ENCODE results near the gene ZNF317. TPM values are rescaled to one million over a fixed set of nuclear protein-coding genes. Genes with fewer than 3 reads are reported as not detected.
A peak's percentile ranks its signal among the peaks of the same experiment; 100 is the strongest.

ZNF317 gene
- total RNA-seq (2012; rRNA removed), result 16.4 and 17.6 TPM in 2 replicates
- polyA plus RNA-seq (2012; rRNA removed), result 12.3 and 13.0 TPM in 2 replicates
- 5.9 and 6.6 TPM in 2 replicates for polyA plus RNA-seq (2012; cell fraction: cytosol; rRNA removed)
- 14.5 and 24.9 TPM in 2 replicates for polyA plus RNA-seq (2012; cell fraction: nucleus; rRNA removed; ENCODE audit: low replicate concordance)
- percentile 87 among the genes with signal in this experiment for Bru-seq, nascent RNA
- BruChase-seq, experiment 1, labeled RNA remaining after a 6-hour chase, result percentile 84 among the genes with signal in this experiment
- BruChase-seq, experiment 2, labeled RNA remaining after a 2-hour chase, result percentile 90 among the genes with signal in this experiment
- long read RNA-seq, full-length matches to known transcripts, result 9 of 21 reads
- long read RNA-seq, partial matches to known transcripts, result 2 of 21 reads
- long read RNA-seq, other reads (novel, unspliced or antisense), result 10 of 21 reads

DNA sequence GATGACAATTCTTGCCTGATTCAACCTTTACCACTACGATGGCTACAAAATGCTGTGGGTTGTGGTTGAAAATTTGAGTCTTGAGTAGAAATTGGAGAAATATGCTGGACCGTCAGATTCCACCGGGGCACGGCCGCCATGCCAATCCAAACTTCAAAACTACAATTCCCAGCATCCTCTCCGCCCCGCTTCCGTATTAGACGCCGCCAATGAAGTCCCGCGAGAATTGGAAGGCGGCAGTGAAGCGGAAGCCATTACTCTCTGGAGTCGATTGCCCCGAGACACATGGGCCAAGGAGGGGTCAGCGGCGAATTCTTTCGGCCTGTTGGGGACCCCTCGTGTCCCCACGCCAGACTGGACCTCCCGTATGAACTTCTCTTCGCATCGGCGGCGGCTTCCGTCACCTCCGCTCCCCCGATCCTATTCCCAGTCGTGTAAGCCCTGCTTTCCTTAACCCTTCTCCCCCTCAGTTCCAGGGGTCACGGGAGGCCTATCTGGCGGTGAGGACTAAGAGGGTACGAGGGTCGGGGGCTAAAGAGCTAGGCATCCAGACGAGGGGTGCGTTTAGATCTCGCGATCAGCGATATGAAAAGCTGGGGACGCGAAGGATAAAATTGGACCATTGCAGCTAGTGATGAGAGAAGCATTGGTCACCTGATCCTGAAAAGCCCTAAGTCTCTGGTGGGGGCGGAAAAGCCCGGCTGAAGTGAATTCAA, at the start of gene ZNF317:
Gene ZNF317, plus strand, starts transcription at position 239 of the 716 bp plus-strand sequence. CDS start 15,620 bp downstream, outside the sequence.
- intact Hi-C loops (cut with micrococcal nuclease), result loop anchor here (5.0 kb wide), 1 partner anchor 167 kb away; the partner anchor contains the start of gene ZNF699
- BruUV-seq (replicated peaks), result no TSS peak
- Histone ChIP-seq H4K8ac (ENCODE audit: low read depth in 2 of 2, low read length in 2 of 2) (peak within 1 kb of the TSS; percentile 98 to 99), H2BK15ac (ENCODE audit: low read depth, low read length) (no peak within 1 kb of the TSS; the same call in 2 of the 3 replicates), H4K20me1 (ENCODE audit: insufficient read depth, low read length) (no peaks in the 10 kb centered on the region), H2BK120ac (ENCODE audit: low read depth, low read length) (no peak within 1 kb of the TSS), H3K27me3 (ENCODE audit: control insufficient read depth, insufficient read depth, low read length) (no peaks in the 10 kb centered on the region), H2BK5ac (ENCODE audit: low read depth, low read length, poor library complexity, severe bottlenecking) (peak within 1 kb of the TSS; percentile 70), H3K9ac (ENCODE audit: low read depth, low read length) (peak within 1 kb of the TSS; percentile 98), H3K18ac (ENCODE audit: low read depth, low read length) (peak within 1 kb of the TSS; percentile 68), H3K56ac (ENCODE audit: extremely low read depth, insufficient read depth, low read length) (peak within 1 kb of the TSS; percentile 84), H3K9me1 (ENCODE audit: insufficient read depth, low read length) (no peaks in the 10 kb centered on the region), H4K91ac (ENCODE audit: insufficient read depth, low read depth, low read length) (peak within 1 kb of the TSS; percentile 72), H2AFZ (replicated peaks; ENCODE audit: low read length, poor library complexity) (peak within 1 kb of the TSS; percentile 93), H3K4me2 (ENCODE audit: low read depth, low read length) (peak within 1 kb of the TSS; percentile 89), H3K36me3 (ENCODE audit: control insufficient read depth, insufficient read depth, low read length) (peaks cover 3% of the 10 kb centered on the region), H3K9me3 (ENCODE audit: control insufficient read depth, insufficient read depth, low read length) (peaks cover 8% of the 10 kb centered on the region), H3K79me1 (ENCODE audit: low read depth in 1 of 2, low read length in 2 of 2) (peaks cover 0 to 5% of the 10 kb centered on the region in 2 experiments; a peak in 3 of 4 replicates), H3K27ac (ENCODE audit: insufficient read depth, low read length) (peak within 1 kb of the TSS; percentile 93), H3K14ac (replicated peaks; ENCODE audit: low read depth, low read length) (peak within 1 kb of the TSS; percentile 96), H3K23ac (ENCODE audit: low read depth, low read length) (peak within 1 kb of the TSS; percentile 61; the same call in 1 of the 2 replicates), H3K4me3 (ENCODE audit: insufficient read depth, low read depth, low read length) (peak within 1 kb of the TSS; percentile 88), H2AK9ac (replicated peaks; ENCODE audit: low read depth, low read length, poor library complexity) (peak within 1 kb of the TSS; percentile 91), H2BK20ac (ENCODE audit: low read depth, low read length) (no peak within 1 kb of the TSS), H2AK5ac (ENCODE audit: low read depth, low read length) (peak within 1 kb of the TSS; percentile 81), H3K4ac (ENCODE audit: low read depth, low read length) (peak within 1 kb of the TSS; percentile 86), H4K5ac (ENCODE audit: low read depth, low read length) (peak within 1 kb of the TSS; percentile 80), H3K4me1 (ENCODE audit: control insufficient read depth, insufficient read depth, low read length) (no peaks in the 10 kb centered on the region)
- CTCF ChIA-PET, result no interaction called here
- WGBS, 2 experiments (ENCODE audit: extremely low coverage in 2 of 2, insufficient read length in 1 of 2), result 3% methylated on average over 10 of the region's 43 CpGs; no CpG with 5 or more reads in 1 of the 2 experiments
- dilution Hi-C loops (cut with HindIII; ENCODE audit: low sequenced_read_pairs, unreplicated experiment), result no loop called here
- POLR2A ChIA-PET (ENCODE audit: unreplicated experiment), result no interaction called here
- peak; percentile 97 for ATAC-seq (ENCODE audit: low read depth)
- in situ Hi-C loops (cut with MboI; ENCODE audit: low sequenced_read_pairs), result loop anchor here (25.0 kb wide), 1 partner anchor 922 kb away; no protein-coding TSS in a partner anchor
- TF ChIP-seq CEBPB (IDR thresholded peaks at IDR 0.05; ENCODE audit: low read depth, low read length) (no peak), MXI1 (IDR thresholded peaks at IDR 0.05; ENCODE audit: borderline replicate concordance, low read depth, low read length) (peak; percentile 49; the same call in 1 of the 2 replicates), POLR2A (IDR thresholded peaks at IDR 0.05; ENCODE audit: low read depth, low read length) (peak; percentile 81), MAZ (IDR thresholded peaks at IDR 0.05; ENCODE audit: borderline replicate concordance, low read depth, low read length) (peak; percentile 12; the same call in 1 of the 2 replicates)
- TF ChIP-seq, protein P1, sequence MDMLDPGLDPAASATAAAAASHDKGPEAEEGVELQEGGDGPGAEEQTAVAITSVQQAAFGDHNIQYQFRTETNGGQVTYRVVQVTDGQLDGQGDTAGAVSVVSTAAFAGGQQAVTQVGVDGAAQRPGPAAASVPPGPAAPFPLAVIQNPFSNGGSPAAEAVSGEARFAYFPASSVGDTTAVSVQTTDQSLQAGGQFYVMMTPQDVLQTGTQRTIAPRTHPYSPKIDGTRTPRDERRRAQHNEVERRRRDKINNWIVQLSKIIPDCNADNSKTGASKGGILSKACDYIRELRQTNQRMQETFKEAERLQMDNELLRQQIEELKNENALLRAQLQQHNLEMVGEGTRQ (IDR thresholded peaks at IDR 0.05; ENCODE audit: low read depth, low read length), result peak; percentile 73
- peak; percentile 88 for DNase-seq
